WTC11 (cell line): ENCODE results near the gene LAMP1. TPM values are rescaled to one million over a fixed set of nuclear protein-coding genes. Genes with fewer than 3 reads are reported as not detected.

Experiments used
- ATAC-seq: fragments of 200-7000 bp; cut with Tn5 transposase; 2 replicates; pipeline ENCODE4 v1.10.0; 2021; ENCODE audit warnings: mild to moderate bottlenecking, moderate library complexity
- CTCF ChIA-PET: fragments of 300-600 bp; sonication (Branson Sonifier 250); formaldehyde crosslinking; loops from one replicate; lab custom pipeline; 2021; ENCODE audit warnings: antibody characterized with exemption; lab: Charles Lee
- POLR2A ChIA-PET: fragments of 350-600 bp; sonication (Branson Sonifier 250); formaldehyde crosslinking; loops from one replicate; lab custom pipeline; 2021; ENCODE audit warnings: antibody characterized with exemption; lab: Charles Lee
- DNase-seq: peaks from one replicate; pipeline ENCODE4 v3.0.0; 2021; ENCODE audit warnings: low spot score
- H3K27ac Mint-ChIP-seq: 2 replicates; pipeline ENCODE4 v1.8.0; 2021; ENCODE audit warnings: mixed read lengths
- H3K27me3 Mint-ChIP-seq: 2 replicates; pipeline ENCODE4 v1.8.0; 2021; ENCODE audit warnings: low read depth, mild to moderate bottlenecking, moderate library complexity, mixed read lengths
- H3K36me3 Mint-ChIP-seq: 2 replicates; pipeline ENCODE4 v1.8.0; 2021; ENCODE audit warnings: mixed read lengths
- H3K4me1 Mint-ChIP-seq: 2 replicates; pipeline ENCODE4 v1.8.0; 2022; ENCODE audit warnings: mixed read lengths
- H3K4me3 Mint-ChIP-seq: 2 replicates; pipeline ENCODE4 v1.8.0; 2021; ENCODE audit warnings: mild to moderate bottlenecking, moderate library complexity, mixed read lengths
- H3K9me3 Mint-ChIP-seq: 2 replicates; pipeline ENCODE4 v1.8.0; 2021; ENCODE audit warnings: mixed read lengths
- E2F1 ChIP-seq: sonication (generic); formaldehyde crosslinking; IDR thresholded peaks from 2 replicates; pipeline ENCODE4 v1.8.0; 2022; ENCODE audit warnings: mild to moderate bottlenecking, missing genetic modification reagents
- ESRRA ChIP-seq: sonication (generic); formaldehyde crosslinking; IDR thresholded peaks from 2 replicates; pipeline ENCODE4 v1.8.1; 2022; ENCODE audit warnings: mild to moderate bottlenecking, missing genetic modification reagents, borderline replicate concordance
- FOXP1 ChIP-seq: sonication (generic); formaldehyde crosslinking; IDR thresholded peaks from 2 replicates; pipeline ENCODE4 v1.8.0; 2022; ENCODE audit warnings: missing genetic modification reagents, mild to moderate bottlenecking, moderate library complexity, borderline replicate concordance
- FOXP4 ChIP-seq: sonication (generic); formaldehyde crosslinking; IDR thresholded peaks from 2 replicates; pipeline ENCODE4 v1.8.0; 2022; ENCODE audit warnings: mild to moderate bottlenecking, missing genetic modification reagents
- GABPB1 ChIP-seq: sonication (generic); formaldehyde crosslinking; IDR thresholded peaks from 2 replicates; pipeline ENCODE4 v1.8.1; 2023; ENCODE audit warnings: mild to moderate bottlenecking, missing genetic modification reagents
- GRHL2 ChIP-seq: fragments of 250-450 bp; sonication (Bioruptor Pico); IDR thresholded peaks from 2 replicates; pipeline ENCODE4 v1.8.0; 2022; ENCODE audit warnings: mild to moderate bottlenecking, moderate library complexity; ENCODE audit not compliant: insufficient replicate concordance, severe bottlenecking
- IRF2 ChIP-seq: sonication (generic); formaldehyde crosslinking; IDR thresholded peaks from 2 replicates; pipeline ENCODE4 v1.8.0; 2022; ENCODE audit warnings: low read depth, missing genetic modification reagents, borderline replicate concordance
- KAT7 ChIP-seq: sonication (generic); formaldehyde crosslinking; IDR thresholded peaks from 2 replicates; pipeline ENCODE4 v1.8.1; 2023; ENCODE audit warnings: missing genetic modification reagents, mild to moderate bottlenecking, borderline replicate concordance
- MYBL2 ChIP-seq: sonication (generic); formaldehyde crosslinking; IDR thresholded peaks from 2 replicates; pipeline ENCODE4 v1.8.1; 2023; ENCODE audit warnings: mild to moderate bottlenecking, moderate library complexity, missing genetic modification reagents
- NR1H2 ChIP-seq: sonication (generic); formaldehyde crosslinking; IDR thresholded peaks from 2 replicates; pipeline ENCODE4 v1.9.0; 2021; ENCODE audit warnings: mild to moderate bottlenecking, moderate library complexity, missing genetic modification reagents
- PRRX2 ChIP-seq: fragments of 250-450 bp; sonication (Bioruptor Pico); IDR thresholded peaks from 2 replicates; pipeline ENCODE4 v1.8.0; 2021; ENCODE audit warnings: mild to moderate bottlenecking
- TEAD4 ChIP-seq: sonication (generic); formaldehyde crosslinking; IDR thresholded peaks from 2 replicates; pipeline ENCODE4 v1.8.0; 2022; ENCODE audit warnings: mild to moderate bottlenecking, missing genetic modification reagents
- ZNF121 ChIP-seq: sonication (generic); formaldehyde crosslinking; IDR thresholded peaks from 2 replicates; pipeline ENCODE4 v1.8.0; 2023; ENCODE audit warnings: missing genetic modification reagents
- ZNF396 ChIP-seq: fragments of 250-450 bp; sonication (Bioruptor Pico); IDR thresholded peaks from 2 replicates; pipeline ENCODE4 v1.8.0; 2021; ENCODE audit warnings: mild to moderate bottlenecking, moderate library complexity, borderline replicate concordance
- total RNA-seq: library from RNA; stranded (reverse); gene quantifications from 3 replicates; pipeline ENCODE4 v1.2.3, GENCODE V29; 2021
- TF ChIP-seq, protein P1 (sequence below): sonication (generic); formaldehyde crosslinking; IDR thresholded peaks from 2 replicates; pipeline ENCODE4 v1.8.1; 2022; ENCODE audit warnings: mild to moderate bottlenecking, missing genetic modification reagents, moderate library complexity, borderline replicate concordance
- TF ChIP-seq, protein P2 (sequence below): sonication (generic); formaldehyde crosslinking; IDR thresholded peaks from 2 replicates; pipeline ENCODE4 v1.8.1; 2023; ENCODE audit warnings: mild to moderate bottlenecking, missing genetic modification reagents, borderline replicate concordance

Gene LAMP1
- total RNA-seq, 1 experiment from 2014 or later = 150 TPM

GRCh38 chr13:113355621-113356020 lies 58.6 kb downstream of the LAMP1 start:
- H3K36me3 Mint-ChIP-seq = peaks cover 48% of the 10 kb centered on the region
- TF ChIP-seq MYBL2 (CRISPR knock-in tag) (no peak), FOXP1 (no peak), ZNF121 (CRISPR knock-in tag) (no peak), FOXP4 (CRISPR knock-in tag) (no peak), IRF2 (CRISPR knock-in tag) (no peak), E2F1 (no peak), PRRX2 (CRISPR knock-in tag) (no peak), NR1H2 (CRISPR knock-in tag) (no peak), TEAD4 (no peak)
- TF ChIP-seq, protein P1, sequence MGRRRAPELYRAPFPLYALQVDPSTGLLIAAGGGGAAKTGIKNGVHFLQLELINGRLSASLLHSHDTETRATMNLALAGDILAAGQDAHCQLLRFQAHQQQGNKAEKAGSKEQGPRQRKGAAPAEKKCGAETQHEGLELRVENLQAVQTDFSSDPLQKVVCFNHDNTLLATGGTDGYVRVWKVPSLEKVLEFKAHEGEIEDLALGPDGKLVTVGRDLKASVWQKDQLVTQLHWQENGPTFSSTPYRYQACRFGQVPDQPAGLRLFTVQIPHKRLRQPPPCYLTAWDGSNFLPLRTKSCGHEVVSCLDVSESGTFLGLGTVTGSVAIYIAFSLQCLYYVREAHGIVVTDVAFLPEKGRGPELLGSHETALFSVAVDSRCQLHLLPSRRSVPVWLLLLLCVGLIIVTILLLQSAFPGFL (CRISPR knock-in tag) = no peak
- TF ChIP-seq, all 79 proteins: peak for 0
- ATAC-seq (no peak), DNase-seq (no peak)
- Mint-ChIP-seq H3K27me3 (no peaks in the 10 kb centered on the region), H3K9me3 (no peaks in the 10 kb centered on the region), H3K4me3 (no peak overlapping the region), H3K27ac (peak overlapping the region; percentile 82; the same call in 1 of the 2 replicates), H3K4me1 (no peaks in the 10 kb centered on the region)
- ChIA-PET POLR2A (interaction anchor here (0.5 kb wide), 1 partner anchor 22 kb away, joined by 3 read pairs; no protein-coding TSS in a partner anchor), CTCF (interaction anchor here (1.2 to 2.5 kb wide), 3 partner anchors 35 to 96 kb away, joined by 4 to 9 read pairs (median 6); no protein-coding TSS in a partner anchor)

GRCh38 chr13:113356596-113356995 lies 59.6 kb downstream of the LAMP1 start:
- H3K4me3 Mint-ChIP-seq = no peak overlapping the region
- H3K9me3 Mint-ChIP-seq = no peaks in the 10 kb centered on the region
- ATAC-seq (no peak), DNase-seq (no peak)
- H3K36me3 Mint-ChIP-seq = peaks cover 45% of the 10 kb centered on the region
- H3K4me1 Mint-ChIP-seq = no peaks in the 10 kb centered on the region
- TF ChIP-seq ZNF396 (CRISPR knock-in tag) (no peak), KAT7 (CRISPR knock-in tag) (no peak), GRHL2 (no peak), GABPB1 (CRISPR knock-in tag) (no peak)
- TF ChIP-seq, protein P2, sequence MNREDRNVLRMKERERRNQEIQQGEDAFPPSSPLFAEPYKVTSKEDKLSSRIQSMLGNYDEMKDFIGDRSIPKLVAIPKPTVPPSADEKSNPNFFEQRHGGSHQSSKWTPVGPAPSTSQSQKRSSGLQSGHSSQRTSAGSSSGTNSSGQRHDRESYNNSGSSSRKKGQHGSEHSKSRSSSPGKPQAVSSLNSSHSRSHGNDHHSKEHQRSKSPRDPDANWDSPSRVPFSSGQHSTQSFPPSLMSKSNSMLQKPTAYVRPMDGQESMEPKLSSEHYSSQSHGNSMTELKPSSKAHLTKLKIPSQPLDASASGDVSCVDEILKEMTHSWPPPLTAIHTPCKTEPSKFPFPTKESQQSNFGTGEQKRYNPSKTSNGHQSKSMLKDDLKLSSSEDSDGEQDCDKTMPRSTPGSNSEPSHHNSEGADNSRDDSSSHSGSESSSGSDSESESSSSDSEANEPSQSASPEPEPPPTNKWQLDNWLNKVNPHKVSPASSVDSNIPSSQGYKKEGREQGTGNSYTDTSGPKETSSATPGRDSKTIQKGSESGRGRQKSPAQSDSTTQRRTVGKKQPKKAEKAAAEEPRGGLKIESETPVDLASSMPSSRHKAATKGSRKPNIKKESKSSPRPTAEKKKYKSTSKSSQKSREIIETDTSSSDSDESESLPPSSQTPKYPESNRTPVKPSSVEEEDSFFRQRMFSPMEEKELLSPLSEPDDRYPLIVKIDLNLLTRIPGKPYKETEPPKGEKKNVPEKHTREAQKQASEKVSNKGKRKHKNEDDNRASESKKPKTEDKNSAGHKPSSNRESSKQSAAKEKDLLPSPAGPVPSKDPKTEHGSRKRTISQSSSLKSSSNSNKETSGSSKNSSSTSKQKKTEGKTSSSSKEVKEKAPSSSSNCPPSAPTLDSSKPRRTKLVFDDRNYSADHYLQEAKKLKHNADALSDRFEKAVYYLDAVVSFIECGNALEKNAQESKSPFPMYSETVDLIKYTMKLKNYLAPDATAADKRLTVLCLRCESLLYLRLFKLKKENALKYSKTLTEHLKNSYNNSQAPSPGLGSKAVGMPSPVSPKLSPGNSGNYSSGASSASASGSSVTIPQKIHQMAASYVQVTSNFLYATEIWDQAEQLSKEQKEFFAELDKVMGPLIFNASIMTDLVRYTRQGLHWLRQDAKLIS = no peak
- peak overlapping the region; percentile 58; the same call in 1 of the 2 replicates for H3K27ac Mint-ChIP-seq
- CTCF ChIA-PET = interaction anchor here (1.2 to 2.5 kb wide), 2 partner anchors 37 to 95 kb away, joined by 4 to 9 read pairs; no protein-coding TSS in a partner anchor
- no peaks in the 10 kb centered on the region for H3K27me3 Mint-ChIP-seq
- POLR2A ChIA-PET = no interaction called here

- ATAC-seq = no peak
- no peak for DNase-seq
- ChIA-PET CTCF (no interaction called here), POLR2A (no interaction called here)
- Mint-ChIP-seq H3K4me1 (no peaks in the 10 kb centered on the region; the same call in 1 of the 2 replicates), H3K36me3 (peaks cover 42% of the 10 kb centered on the region), H3K27ac (peak overlapping the region; percentile 48), H3K4me3 (no peak overlapping the region), H3K9me3 (no peaks in the 10 kb centered on the region), H3K27me3 (no peaks in the 10 kb centered on the region)
- no peak for TF ChIP-seq ESRRA (CRISPR knock-in tag)
Measured at GRCh38 chr13:113357529-113357928, 60.5 kb downstream of the LAMP1 start.
